HG03064 (cell line): ENCODE measurements around the gene CTPS2.
A peak's percentile ranks its signal among the peaks of the same experiment; 100 is the strongest.
"Not testable (repeated sequence)": the region's sequence is repeated elsewhere in the genome, so short reads cannot be mapped to it uniquely, and the experiment has no call there.

Source experiments
- ATAC-seq: cut with Tn5 transposase; IDR thresholded peaks from one replicate; pipeline ENCODE4 v1.9.1; 2021; ENCODE audit warnings: low read depth; ENCODE audit not compliant: unreplicated experiment

CTPS2 gene, protein sequence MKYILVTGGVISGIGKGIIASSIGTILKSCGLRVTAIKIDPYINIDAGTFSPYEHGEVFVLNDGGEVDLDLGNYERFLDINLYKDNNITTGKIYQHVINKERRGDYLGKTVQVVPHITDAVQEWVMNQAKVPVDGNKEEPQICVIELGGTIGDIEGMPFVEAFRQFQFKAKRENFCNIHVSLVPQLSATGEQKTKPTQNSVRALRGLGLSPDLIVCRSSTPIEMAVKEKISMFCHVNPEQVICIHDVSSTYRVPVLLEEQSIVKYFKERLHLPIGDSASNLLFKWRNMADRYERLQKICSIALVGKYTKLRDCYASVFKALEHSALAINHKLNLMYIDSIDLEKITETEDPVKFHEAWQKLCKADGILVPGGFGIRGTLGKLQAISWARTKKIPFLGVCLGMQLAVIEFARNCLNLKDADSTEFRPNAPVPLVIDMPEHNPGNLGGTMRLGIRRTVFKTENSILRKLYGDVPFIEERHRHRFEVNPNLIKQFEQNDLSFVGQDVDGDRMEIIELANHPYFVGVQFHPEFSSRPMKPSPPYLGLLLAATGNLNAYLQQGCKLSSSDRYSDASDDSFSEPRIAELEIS

DNA sequence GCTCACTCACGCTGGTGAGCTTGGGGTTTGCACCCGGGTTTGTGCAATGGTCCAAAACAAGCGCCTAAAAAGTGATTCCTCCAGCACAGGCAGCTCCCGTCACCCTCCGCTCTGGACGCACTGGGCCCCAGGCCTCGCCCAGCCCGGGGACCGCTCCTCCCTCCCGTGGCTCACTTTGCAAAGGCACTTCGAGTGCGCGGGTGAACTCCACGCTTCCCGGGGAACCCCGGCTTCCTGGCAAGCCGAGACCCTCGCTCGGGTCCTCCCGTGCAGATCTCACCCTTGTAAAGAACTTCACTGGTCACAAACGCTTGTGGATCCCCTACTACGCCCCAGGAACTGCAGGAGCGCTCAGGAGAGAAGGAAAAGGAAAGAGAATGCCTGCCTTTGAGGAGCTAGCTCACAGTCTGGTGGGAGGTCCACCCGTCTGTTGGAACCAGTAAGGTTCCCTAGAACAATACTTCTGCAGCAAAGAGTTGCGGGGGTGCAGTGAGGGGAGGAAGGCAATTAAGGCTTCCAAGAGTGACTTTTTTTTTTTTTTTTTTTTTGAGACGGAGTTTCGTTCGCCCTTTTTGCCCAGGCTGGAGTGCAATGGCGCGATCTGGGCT is at the start of gene CTPS2:
Gene CTPS2, minus strand, starts transcription at position 122 of the 608 bp plus-strand sequence. CDS start 9,767 bp downstream, outside the sequence.
- ATAC-seq = peak; percentile 79

DNA sequence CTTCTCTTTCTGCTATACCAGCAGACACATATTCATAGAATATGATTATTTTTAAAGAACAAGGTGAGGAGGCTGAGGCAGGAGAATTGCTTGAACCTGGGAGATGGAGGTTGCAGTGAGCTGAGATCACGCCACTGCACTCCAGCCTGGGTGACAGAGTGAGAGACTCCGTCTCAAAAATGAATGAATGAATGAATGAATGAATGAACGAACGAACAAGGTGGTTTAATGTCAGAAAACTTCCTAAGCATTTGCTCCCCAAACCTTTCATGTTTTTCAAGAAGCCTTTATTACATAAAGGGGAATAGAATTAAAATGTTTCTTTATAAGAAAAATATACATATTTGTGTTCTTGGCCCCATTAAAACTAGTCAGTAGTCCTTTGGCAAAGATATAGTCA is 49.0 kb upstream of the CTPS2 start:
- ATAC-seq = not testable (repeated sequence)

DNA sequence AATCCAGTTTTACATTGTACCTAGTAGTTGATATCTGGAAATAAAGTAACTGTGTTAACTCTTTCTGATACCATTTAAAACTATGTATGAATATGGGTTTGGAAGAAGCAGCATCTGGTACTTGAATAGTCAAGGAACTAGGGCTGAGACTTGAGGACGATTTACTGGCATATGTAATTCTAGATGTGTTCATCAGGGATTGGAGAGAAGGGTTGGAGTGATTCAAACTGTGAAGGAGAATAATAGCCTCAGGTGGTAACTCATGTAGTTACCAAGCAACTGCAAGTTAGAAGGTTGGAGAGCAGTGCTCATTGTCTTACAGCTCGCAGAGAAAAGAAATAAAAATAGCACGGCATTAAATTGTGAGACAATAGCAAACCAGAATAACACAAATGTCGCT is 44.3 kb upstream of the CTPS2 start:
- ATAC-seq = no peak

DNA sequence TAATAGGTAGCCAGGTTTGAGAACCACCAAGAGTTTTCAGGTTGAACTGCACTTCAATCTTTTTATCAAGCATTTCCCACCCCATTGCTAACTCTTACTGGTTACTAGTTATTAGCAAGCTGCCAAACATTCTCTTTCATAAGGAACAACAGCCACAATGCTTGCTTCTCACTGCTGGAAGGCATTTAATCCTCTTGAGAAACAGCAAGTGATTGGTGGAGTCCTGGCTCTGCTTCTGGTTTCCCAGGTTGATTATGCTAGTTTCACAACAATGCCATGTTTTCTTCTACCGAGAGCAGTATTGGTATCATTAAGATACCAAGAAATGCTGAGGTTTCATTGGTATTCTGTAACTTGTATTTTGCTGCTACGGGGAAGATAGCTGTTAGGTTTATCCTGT is 41.5 kb upstream of the CTPS2 start:
- ATAC-seq = no peak

DNA sequence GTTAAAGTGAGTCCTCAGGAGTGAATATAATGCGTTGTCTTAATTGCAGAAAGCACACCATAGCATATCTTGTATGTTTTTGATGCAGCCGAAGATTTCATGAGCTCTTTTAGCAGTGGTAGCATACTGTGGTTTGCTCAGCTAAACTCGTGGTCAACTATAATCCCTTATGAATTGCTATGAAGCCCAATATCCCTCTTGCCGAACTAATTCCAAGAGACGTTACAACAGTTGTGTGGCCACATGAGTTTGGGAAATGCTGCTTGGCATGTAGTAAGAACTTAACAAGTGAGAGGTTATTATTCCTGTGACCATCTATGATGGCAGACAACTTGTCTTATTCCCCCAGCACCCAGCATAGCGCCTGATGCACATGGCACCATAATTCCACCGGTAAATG is 37.7 kb upstream of the CTPS2 start:
- ATAC-seq = no peak

DNA sequence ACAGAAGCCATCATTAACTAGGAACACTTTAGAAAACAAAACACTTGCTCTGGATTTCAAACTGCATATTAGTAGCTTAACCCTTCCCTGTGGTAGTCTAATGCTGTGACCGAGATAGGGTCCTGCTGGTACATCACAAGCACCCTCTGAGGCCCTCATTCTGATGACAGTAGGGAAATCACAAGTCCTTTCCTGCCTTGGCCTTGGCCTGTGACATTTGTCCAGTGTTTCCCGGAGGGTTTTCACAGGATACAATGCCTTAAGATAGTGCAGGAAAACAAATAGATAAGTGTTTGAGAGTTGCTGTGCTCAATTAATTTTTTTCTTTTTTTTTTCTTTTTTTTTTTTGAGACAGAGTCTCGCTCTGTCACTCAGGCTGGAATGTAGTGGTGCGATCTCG is 36.0 kb upstream of the CTPS2 start:
- no peak for ATAC-seq

DNA sequence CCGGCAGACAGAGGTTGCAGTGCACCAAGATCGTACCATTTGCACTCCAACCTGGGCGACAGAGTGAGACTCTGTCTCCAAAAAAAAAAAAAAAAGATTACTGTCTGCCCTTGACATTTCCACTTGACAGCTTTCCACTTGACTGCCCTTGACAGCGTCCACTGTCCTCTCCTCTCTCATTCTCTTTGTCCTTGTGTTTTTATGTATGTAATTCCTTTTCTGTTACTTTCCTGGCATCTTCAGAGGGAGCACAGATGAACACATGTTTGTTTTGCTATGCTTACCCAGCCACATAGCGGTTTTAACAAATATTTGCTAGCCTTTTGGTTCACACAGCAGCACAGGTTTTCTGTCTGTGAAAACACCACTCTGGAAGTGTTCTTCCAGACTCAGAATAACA is 33.2 kb upstream of the CTPS2 start:
- no peak for ATAC-seq

DNA sequence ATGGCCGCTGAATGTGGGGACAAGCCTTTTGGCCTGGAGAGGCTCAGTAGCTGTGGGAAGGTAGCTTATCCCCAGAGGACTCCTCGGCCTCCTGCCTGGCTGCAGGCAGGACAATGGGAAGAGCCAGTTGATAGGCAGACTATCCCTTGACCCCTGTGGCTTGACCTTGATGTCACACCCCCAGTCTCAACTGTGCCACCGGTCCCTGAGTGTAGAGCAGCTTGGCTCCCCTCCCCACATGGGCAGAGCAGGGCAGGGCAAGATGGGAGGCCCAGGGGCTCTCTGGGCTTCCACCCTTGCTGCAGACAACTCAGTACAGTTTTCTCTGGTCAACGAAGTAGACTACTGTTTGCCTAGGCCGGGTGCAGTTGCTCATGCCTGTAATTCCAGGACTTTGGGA is 32.6 kb upstream of the CTPS2 start:
- no peak for ATAC-seq

DNA sequence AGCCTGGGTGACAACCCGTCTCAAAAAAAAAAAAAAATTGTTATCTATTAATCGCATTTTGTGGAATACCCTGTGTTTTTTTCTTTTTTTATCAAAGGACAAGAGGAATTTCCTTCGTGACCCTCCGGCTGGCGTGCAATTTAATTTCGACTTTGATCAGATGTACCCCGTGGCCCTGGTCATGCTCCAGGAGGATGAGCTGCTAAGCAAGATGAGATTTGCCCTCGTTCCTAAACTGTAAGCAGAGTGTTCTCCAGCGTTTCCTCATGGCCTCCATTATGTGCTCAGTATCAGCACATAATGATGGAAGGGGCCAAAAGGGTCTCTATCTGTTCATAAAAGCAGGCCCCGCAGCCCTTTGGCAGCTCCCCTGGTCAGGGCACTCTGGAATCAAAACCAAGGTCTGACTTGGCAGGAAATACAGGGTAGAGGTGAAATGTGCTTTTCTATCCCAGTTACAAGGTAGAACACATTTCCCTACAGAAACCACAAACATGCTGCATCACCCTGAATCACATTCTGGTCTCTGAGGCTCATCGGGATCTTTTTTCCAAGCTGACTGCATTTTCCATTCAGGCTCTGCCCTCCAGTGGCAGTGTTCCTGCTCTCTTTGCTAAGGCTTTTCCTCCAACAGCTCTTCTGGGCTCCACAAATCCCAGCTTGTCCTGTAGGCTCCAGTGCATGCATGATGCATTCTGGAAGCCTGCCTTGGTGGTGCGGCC is 31.3 kb upstream of the CTPS2 start:
- no peak for ATAC-seq

DNA sequence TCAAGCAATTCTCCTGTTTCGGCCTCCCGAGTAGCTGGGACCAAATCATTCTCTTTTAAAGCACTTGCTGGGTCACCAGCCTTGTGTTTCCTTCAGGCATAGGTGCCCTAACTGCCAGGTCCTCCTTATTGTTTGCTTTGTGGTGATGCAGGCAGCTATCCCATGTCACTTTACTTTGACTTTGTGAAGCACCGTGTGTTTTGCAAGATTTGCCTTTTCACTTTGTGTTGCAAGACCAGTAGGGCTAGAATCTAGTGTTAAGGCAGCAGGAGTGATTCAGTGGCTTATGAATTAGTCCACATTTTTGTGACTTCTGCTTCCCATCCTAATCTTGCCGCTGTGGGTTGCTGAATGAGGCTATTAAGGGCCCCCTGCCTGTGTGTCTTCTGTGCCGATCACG is 27.1 kb upstream of the CTPS2 start:
- ATAC-seq = no peak

DNA sequence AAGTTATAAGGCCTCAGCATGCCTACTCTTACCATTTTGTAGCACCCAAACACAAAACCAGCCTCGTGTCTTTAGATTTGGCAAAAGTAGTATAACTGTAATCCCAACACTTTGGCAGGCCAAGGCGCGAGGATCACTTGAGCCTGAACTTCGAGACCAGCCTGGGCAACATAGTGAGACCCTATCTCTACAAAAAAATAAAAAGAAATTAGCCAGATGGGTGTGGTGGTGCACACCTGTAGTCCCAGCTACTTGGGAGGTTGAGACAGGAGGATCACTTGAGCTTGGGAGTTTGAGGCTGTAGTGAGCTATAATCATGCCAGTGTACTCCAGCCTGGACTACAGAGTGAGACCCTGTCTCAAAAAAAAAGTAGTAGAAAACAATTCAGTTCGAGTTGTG is 24.6 kb upstream of the CTPS2 start:
- no peak for ATAC-seq

DNA sequence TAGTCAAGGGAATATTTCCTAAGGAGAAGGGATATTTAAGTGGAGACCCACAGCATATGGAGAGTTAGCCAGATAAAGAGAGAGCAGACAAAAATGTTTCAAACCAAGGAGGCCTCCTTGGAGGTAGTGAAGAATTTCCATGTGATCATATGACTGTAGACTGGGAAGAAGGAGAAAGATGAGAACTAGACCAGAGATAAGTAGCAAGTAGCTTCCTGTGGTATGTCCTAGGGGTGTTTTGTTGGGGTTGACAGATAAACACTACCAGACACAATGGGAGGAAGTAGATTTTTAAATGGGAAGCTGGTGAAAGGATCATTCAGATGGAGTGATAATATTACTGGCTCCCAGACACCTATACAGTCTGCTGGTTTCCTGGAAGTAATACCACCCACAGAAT is 20.5 kb upstream of the CTPS2 start:
- no peak for ATAC-seq

DNA sequence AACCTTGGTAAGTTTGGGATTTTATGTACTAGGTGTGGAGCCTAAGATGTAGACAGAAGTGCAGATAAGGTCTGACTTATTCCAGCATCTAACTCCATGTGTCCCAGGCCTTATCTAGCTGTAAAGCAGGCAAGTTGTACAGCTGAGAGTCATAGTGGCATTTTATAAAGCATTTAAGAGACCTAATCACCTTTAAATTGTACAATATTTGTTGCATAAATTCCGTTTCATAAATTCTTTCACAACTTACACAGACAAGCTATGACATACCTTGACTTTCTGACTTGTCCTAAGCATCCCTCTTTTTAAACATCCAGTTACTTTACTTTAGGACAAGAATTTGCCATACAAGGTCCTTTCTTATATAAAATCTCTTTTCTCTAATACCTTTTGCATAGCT is 18.0 kb upstream of the CTPS2 start:
- no peak for ATAC-seq

DNA sequence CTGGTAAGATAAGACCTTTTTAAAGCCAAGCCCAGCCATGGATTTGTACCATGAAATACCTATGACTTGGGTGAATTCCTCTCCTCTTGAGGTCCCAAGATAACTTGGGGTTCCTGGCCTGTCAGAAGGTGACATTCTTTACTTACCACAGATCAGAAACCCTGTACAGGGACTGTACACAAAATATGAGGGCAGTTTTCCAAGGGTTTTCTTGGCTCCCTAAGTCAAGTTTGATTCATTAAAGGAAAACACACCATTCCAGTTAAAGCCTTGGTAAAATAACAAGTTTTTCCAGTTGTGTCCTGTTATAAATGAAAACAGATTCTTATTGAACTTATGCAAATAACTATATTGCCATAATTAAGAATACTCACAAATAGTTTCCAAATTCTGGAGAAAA is 15.2 kb upstream of the CTPS2 start:
- no peak for ATAC-seq

DNA sequence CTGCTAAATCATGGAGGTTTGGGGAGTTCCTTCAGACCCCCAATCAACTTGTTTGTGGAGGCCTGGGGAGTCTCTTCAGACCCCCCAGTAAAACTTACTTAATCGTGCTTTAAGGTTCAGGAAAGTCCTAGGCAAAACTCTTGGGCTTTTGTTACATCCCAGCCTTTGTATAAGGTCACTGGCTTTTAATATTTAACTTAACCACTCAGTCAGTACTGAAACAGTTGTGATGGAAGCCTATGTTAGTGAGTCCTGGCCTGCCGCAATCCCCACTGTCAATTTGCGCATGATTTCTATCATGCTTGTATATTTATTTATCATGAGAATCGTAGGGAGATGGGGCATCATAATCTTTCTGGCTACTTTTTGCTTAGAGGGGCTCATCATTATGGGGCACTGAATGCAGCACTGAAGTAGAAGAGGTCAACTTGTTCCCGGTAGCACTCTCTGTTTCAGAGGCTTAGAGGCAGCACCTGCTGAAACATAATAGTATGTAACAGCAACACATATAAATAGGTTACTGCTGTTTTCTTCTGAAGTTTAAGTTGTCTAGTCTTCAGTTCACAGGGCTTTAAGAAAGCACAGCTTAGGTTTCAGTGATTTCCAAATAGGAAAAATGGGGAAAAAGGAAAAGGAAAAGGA is 14.0 kb upstream of the CTPS2 start:
- peak; percentile 79 for ATAC-seq

DNA sequence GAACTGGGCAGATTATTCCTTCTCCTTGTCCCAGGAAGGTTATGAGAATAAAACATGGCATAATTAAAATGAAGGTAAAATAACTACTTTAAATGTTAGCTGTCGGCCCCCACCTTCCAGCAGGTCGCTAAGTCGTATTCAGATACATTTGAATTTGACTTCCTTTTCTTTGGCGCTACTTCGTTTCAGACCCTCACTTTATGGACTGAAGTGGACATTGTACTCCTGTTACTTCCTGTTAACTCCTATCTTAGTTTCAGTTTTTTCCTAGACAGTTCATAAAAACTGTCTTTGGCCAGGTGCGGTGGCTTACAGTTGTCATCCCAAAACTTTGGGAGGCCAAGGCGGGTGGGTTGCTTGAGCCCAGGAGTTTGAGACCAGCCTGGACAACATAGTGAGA is 12.6 kb upstream of the CTPS2 start:
- ATAC-seq = no peak

DNA sequence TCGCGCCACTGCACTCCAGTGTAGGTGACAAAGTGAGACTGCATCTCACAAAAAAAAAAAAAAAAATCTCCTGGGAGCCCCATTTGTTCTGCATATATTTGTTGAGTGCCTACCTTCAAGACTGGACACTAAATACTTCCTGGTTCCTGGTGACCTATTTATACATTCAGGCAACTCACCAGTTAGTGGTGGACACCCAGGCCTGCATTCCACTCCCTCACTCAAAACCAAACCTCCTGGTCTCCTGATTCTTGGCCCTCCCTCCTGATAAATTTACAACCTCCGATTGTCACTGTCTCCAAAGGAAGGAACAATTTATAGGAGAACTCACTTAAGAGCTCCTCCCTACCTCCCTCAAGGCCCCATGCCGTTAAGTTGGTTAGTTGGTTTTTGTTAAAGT is 10.0 kb upstream of the CTPS2 start:
- ATAC-seq = no peak

DNA sequence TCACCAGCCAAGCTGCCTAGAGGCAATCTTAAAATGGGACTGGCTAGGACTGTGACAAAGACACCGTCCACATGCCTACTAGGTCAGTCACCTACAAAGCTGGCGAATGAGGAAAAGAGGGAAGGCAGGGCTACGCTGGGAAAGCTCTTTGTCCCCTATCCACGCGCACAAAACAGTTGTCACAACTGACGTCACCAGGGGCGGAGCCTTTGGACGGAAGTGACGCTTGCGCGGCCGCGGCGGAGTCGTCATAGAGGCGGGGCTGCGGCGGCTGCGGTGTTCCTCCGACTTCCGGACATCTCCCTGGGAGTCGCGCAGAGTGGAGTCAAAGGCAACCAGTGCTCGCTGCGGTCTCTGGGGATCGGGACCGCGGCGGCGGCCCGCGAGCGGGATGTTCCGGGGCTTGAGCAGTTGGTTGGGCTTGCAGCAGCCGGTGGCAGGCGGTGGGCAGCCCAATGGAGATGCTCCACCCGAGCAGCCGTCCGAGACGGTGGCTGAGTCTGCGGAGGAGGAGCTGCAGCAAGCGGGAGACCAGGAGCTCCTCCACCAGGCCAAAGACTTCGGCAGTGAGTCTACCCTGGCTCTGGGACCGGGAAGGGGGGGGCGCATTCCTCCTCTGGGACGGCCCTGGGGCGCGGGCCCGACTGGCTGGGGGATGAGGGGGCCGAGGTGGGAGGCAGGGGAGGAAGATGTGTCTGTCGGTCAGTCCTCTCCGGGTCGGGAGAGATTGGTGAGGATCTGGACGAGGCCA is 7.0 kb upstream of the CTPS2 start, which contains the start of gene SYAP1:
Gene SYAP1, plus strand, starts transcription at position 279 of the 751 bp plus-strand sequence. Its CDS starts 113 bp downstream, at position 392.
- ATAC-seq = peak; percentile 99

DNA sequence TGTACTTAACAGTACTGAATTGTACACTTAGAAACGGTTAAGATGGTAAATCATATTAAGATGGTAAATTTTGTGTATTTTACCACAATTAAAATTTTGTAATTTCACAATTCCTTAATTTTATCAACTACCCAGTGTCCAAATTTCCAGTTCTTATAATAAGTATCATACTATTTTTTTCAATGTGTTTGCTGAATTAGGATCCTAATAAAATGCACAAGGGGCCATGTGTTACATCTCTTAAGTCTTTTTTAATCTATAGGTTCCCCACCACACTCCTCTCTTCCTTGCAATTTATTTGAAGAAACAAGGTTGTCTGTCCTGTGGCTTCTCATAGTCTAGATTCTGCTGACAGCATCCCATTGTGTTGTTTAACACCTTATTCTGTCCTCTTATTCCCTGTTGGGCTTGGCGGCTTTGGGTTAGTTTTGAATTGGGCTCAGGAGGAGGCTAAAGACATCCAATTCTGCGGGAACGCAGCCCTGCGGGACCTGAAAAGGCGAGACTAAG is 6.4 kb upstream of the CTPS2 start:
- peak; percentile 35 for ATAC-seq

DNA sequence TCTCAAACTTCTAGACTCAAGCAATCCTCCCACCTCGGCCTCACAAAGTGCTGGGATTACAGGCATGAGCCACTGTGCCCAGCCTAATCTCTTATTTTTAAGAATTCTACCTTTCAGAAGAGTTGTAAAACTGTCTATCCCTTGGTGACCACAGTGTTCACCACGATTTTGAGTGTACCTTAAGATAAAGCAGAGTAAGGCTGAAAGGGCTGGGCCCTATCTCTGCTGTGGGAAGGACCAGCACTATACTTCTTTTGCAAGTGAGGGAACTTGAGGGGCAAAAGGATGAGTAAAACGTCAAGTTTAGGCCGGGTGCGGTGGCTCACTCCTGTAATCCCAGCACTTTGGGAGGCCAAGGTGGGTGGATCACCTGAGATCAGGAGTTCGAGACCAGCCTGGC is 4.0 kb upstream of the CTPS2 start:
- ATAC-seq = not testable (repeated sequence)
